A549 treated with dexamethasone at 1 μM for 4 hours (cell line): ENCODE results near the gene TMED5. TPM values are rescaled to one million over a fixed set of nuclear protein-coding genes. Genes with fewer than 3 reads are reported as not detected.

Experiments
- total RNA-seq: library from RNA; stranded (reverse); fragments of 200-300 nt; extraction: Qiagen RNA extraction; gene quantifications from 5 replicates; pipeline ENCODE4 v1.2.3, GENCODE V29; 2022

TMED5 gene
- 25.0 to 38.2 TPM (median 33.6 TPM) in 5 replicates for total RNA-seq

GRCh38 chr1:93179886-93180722 is at the start of gene TMED5:
TSS of gene TMED5 (minus strand) at chr1:93180413. CDS start at chr1:93180242, 171 bp downstream.

DNA sequence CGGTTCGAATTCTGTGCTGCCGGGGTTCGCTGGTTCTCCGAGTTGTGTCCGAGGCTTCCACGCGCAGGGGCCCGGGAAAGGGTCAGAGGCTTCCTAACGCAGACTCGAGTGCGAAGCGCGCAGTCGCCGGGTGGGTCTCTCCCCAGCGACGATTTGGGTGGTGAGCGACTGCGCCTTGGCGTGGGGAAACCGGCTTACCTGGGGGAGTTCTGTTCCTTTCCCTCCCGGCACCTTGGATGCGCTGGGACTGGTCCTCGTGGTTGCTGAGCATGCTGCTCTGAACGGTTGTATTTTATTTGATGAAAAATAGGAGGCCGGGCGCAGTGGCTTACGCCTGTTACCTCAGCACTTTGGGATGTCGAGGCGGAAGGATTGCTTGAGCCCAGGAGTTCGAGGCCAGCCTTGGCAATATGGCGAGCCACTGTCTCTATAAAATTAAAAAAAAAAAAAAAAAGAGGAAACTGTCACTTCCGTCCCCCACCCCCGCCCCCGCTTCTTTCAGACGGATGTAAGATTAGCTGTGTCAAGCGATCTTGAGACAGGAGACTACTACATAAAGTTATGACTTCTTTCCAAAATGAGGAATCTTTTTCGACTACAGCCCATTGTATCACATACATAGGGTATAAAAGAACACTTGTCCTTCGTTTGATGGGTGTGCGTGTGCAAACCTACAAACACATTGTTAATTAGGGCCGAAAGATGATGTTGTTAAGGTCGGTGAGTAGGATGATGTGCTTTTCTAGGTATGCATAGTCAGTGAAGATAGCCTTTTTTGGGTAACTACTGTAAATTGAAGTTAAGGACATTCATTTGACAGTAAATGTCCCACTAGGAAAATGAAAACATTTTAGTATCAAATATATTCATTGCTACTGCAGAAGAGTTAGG is 755 bp upstream of the TMED5 start, which contains the start of gene CCDC18:
Gene CCDC18 (plus strand): TSS at position 2 of the 891 bp plus-strand sequence. CDS start 2,638 bp downstream, outside the sequence.

Other genes starting within 250 kb of the TMED5 start
- 7.6 to 9.5 TPM (median 8.9 TPM) in 5 replicates for gene DIPK1A, start 219.0 kb downstream of the TMED5 start, total RNA-seq
- gene MTF2, start 101.1 kb downstream of the TMED5 start, total RNA-seq: 10.2 to 14.3 TPM (median 11.8 TPM) in 5 replicates
- 4.8 to 7.6 TPM (median 6.0 TPM) in 5 replicates for gene CCDC18, start 311 bp upstream of the TMED5 start, total RNA-seq
- gene DR1, start 165.5 kb upstream of the TMED5 start, total RNA-seq: 27.5 to 40.4 TPM (median 37.0 TPM) in 5 replicates